Left colon (tissue), 2 donors: ENCODE results near the gene SMIM5. TPM values are rescaled to one million over a fixed set of nuclear protein-coding genes. Genes with fewer than 3 reads are reported as not detected.
"Not testable (repeated sequence)": the region's sequence is repeated elsewhere in the genome, so short reads cannot be mapped to it uniquely, and the experiment has no call there.

Experiments
- ATAC-seq: fragments of 200-7000 bp; cut with Tn5 transposase; one replicate; pipeline ENCODE4 v1.9.1; 2020; ENCODE audit warnings: mild to moderate bottlenecking, moderate library complexity
- DNase-seq, 2 donors: peaks; one replicate each; pipeline ENCODE4 v3.0.0-alpha.2; 2020
- intact Hi-C, 2 donors: fragments of 100-400 bp; cut with DNase I in 1 of 2; cut with micrococcal nuclease in 1 of 2; formaldehyde crosslinking; loops; one replicate each; pipeline versions ENCODE4 v1.11.2 to v1.14.0; 2022; cut with DNase I, micrococcal nuclease
- total RNA-seq, 2 donors: library from RNA; stranded (reverse); fragmentation: NEBNext Ultra II Directional; extraction: Animal tissue kit (Norgen Biotek cat#: 25700); gene quantifications; one replicate each; pipeline ENCODE4 v1.2.1, GENCODE V29; 2021
- donor health status: DM: no; HTN: no; CAD: no.
- donor health status: DM: yes; HTN: yes; CAD: no.

Gene SMIM5
- total RNA-seq, 2 donors from 2014 or later, result 15.4 to 28.3 TPM

DNA sequence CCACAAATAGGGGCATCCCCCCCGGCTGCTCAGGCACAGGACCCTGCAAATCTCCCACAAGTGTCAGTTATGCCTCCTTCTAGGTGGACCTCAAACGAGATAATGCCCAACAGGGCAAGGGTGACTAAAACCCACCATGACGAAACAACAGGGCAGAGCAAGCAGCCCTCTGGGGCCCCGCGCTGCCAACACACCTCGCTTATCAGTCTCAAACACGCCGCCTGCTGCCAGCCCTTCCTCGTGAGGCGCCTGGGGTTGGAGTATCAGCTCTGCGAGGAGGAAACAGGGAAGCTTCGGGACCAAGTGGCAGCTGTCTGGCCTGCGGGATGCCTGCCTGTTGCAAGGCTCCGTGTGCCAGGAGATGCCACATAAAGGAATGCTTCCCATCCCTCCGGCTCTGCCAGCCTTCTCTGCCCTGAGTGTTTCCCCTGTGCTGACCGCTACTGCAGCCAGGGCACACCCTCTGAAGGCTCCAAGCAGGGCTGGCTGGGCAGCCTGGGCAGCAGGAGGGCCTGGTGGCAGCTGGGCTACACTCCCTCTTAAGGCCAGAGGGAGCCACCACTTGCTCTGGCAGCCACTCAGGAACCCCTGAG is 2.5 kb downstream of the SMIM5 start:
- intact Hi-C loops, result loop anchor here in 1 of 2 donors (2.0 kb wide), 1 partner anchor 111 kb away; no protein-coding TSS in a partner anchor
- peak; percentile 51 for ATAC-seq
- DNase-seq, result peak; percentile 69 to 75

GRCh38 chr17:75636381-75637142 is 3.3 kb downstream of the SMIM5 start:
- intact Hi-C loops, result no loop called here
- DNase-seq, result peak in 1 of 2 donors; percentile 25
- ATAC-seq, result no peak

GRCh38 chr17:75637143-75637538 is 3.9 kb downstream of the SMIM5 start:
- DNase-seq (peak; percentile 53 to 77), ATAC-seq (peak; percentile 20)
- intact Hi-C loops, result no loop called here

DNA sequence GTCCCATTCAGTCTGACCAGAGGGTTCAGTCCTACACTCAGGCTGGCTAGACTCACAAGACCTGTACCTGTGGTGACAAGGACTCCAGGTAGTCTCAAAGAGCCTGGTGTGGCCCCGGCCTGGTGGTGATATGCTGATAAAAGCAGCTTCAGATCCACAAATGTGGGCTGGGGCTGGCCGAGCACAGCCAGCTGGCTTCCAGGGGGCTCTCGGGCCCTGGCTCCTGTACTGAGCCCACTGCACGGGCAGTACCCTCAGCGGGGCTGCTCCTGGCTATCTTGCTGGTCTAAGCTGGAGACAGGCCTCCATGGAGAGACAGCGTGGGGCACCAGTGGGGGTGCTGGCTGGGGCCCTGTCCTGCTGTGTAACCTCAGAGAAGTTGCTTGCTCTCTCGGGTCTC is 4.3 kb downstream of the SMIM5 start:
- ATAC-seq (no peak), DNase-seq (peak in 1 of 2 donors; percentile 11)
- intact Hi-C loops, result no loop called here

- ATAC-seq, intact Hi-C loops, DNase-seq: not testable (repeated sequence)
Measured at GRCh38 chr17:75638039-75638438, 4.8 kb downstream of the SMIM5 start.

DNA sequence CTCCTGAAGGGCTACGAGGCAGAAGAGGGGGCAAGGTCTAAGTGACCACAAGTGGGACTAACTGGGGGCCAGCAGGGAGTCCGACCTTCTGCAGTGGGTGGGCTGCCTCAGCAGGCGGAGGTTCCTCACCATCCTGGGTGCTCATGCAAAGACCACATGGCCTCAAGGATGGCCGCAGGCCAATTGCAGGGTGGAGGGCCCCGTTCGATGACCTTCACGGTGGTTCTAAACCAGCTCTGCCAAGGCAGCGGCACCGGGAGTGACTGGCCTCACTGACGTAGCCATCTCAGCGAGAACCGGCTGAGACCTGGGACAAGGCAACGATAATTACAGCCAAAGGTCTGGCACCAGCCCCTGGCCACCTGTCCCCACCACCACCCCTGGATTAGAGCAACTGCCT is 5.7 kb downstream of the SMIM5 start:
- ATAC-seq, result no peak
- intact Hi-C loops, result no loop called here
- DNase-seq, result peak in 1 of 2 donors; percentile 25

DNA sequence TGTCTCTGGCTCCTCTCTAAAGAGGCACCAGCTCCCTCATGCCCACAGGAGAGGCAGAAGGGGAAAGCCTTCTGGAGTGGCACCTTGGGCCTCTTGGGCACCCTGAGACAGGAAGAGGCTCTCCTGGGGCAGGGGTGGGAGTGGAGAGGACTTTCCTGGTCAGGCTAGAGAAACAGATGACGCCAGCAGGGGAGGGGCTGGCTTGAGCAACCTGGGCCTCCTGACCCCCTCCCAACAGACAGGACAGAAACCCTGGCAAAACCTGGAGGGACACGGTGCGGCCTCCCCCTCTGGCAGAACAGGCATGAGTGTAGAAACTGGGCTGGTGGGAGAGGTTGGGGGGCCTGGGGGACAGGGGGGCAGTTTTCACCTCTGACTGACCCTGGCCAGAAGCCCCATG is 6.1 kb downstream of the SMIM5 start:
- intact Hi-C loops, result no loop called here
- ATAC-seq (no peak), DNase-seq (no peak)

GRCh38 chr17:75639771-75640555 is 6.7 kb downstream of the SMIM5 start:
- peak; percentile 55 for ATAC-seq

GRCh38 chr17:75640556-75641119 is 7.4 kb downstream of the SMIM5 start:
- intact Hi-C loops, result no loop called here

More at GRCh38 chr17:75639771-75640555, 6.7 kb downstream of the SMIM5 start:
- DNase-seq, result peak; percentile 76
- intact Hi-C loops, result no loop called here

DNA sequence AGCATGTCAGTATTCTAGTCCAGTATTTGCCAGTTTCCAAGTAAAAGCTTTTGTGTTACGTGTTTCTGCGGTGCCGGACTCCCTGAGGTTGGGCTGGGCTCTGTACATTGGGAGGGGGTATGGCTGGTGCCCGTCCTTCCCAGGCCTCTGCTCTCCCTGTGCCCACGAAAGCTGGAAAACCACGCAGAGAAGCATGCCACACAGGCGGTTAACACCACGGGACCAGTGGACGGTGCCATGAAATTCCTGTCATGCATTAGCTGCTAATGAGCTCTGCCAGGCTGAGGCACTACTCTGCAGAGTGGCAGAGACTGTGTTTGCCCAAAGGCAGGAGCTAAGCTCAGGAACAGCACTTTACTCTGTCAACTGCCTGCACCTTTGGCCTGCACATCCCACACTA is 8.1 kb downstream of the SMIM5 start:
- intact Hi-C loops, result no loop called here
- ATAC-seq (no peak), DNase-seq (peak in 1 of 2 donors; percentile 25)

More at GRCh38 chr17:75640556-75641119, 7.4 kb downstream of the SMIM5 start:
- DNase-seq (peak in 1 of 2 donors; percentile 7), ATAC-seq (no peak)

GRCh38 chr17:75642182-75642783 is 9.0 kb downstream of the SMIM5 start:
- intact Hi-C loops, result no loop called here
- peak; percentile 66 to 72 for DNase-seq
- ATAC-seq, result peak; percentile 41

DNA sequence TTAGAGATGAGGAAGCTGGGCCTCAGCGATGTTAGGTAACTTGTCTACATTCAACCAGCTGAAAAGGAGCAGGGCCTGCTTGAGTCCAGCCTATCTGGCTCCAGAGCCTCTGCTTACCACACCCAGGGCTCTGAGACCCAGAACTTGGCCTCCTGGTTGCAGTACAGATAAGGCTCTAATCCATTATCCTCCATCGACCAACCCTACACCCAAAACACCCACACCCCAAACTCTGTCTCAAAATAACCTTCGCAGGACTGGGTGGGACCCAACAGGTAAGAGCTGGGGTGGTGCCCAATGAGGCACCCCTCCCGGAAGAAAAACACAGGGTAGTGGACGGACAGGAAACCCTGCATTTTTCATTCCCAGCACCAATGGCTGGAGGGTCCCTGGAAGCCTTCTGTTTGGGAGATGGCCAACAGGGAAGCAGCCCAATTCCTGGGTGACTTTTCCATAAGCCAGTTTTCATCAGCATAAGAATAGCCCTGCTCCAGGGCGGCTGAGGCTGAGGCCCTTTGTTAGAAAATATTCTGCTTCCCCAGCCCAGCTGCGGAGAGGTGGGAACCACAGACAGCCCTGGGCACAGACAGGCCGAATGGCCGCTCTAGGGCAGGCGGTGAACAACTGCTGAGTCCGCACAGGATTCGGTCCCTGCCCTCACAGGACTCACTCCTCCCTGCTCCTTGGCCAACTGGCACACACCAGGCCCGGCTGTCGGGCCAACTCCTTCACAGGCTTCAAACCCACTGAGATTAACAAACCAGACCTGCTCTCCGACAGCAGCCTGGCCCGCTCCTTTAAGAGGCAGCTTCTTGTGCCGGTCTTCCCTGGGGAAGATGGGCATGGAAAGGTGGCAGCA is 9.8 kb downstream of the SMIM5 start:
- intact Hi-C loops, result no loop called here
- DNase-seq (peak; percentile 31 to 43), ATAC-seq (peak; percentile 8)

DNA sequence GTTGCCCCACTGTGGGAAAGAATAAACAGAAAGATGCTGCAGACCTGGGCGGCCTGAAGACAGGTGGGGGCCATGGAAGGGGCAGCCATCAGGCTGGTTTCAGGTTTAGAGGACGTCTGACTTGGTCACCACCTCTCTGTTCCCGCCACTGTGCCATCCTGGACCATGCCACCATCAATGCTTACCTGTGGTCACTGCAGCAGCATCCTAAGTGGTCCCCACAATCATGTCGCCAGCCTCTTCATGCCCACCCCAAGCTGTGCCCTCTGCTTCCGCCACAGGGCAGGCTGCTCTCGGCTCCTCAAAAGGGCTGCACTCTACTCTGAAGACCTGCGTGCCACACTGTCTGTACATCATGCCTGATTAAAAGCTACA is 10.4 kb downstream of the SMIM5 start:
- intact Hi-C loops, result no loop called here
- ATAC-seq (no peak), DNase-seq (peak in 1 of 2 donors; percentile 5)

DNA sequence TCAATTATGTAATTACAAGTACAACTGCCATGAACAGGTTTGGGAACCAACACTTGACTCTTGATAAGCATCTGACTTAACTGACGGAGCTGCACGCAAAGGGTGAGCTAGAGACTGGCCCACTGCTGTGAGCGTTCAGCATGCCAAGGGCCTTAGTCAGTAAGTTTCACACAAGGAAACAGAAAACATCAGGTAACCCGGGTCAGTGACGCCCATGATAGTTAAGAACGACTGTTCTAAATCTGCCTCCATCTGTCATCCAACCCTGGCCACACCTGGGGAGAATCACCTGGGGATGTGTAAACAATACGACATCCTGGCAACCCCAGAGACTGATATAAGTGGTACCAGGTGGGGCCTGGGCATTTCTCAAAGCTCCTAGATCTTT is 12.3 kb downstream of the SMIM5 start:
- ATAC-seq (peak; percentile 68), DNase-seq (peak; percentile 58 to 81)
- intact Hi-C loops, result no loop called here

DNA sequence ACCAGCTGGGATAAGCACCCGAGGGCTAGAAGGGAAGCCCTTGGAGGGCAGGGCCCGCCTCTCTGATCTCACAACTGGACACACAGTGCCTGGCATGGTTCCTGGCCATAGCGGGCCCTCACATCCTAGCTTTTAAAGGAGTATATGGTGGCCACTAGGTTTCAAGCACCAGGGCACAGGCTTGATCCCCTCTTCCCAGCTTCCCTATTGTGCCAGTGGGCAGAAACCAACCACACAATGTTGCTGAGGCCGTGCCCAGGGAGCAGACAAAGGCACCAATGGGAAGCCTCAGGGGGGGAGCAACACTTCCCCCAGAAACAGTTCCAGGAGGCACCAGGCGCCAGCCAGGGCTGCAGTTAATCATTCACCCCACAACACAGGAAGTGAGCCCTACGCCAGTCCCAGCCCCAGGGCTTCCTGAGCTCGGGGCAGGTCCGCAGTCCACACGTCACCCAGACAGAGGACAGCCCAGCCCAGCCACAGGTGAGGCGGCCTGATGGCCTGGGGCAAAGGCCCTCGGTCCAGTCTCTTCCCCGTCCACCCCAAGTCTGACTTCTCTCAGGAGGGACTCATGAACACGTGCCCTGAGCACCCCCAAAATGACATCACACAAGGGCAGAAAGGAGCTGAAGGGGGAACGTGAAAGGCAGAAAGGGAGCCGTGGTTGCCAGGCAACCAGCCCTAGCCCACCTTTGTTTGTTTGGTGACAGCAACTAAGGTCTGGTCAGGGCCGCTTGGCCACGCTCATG is 12.8 kb downstream of the SMIM5 start:
- DNase-seq, result peak; percentile 84 to 93
- intact Hi-C loops, result no loop called here
- ATAC-seq, result peak; percentile 81

DNA sequence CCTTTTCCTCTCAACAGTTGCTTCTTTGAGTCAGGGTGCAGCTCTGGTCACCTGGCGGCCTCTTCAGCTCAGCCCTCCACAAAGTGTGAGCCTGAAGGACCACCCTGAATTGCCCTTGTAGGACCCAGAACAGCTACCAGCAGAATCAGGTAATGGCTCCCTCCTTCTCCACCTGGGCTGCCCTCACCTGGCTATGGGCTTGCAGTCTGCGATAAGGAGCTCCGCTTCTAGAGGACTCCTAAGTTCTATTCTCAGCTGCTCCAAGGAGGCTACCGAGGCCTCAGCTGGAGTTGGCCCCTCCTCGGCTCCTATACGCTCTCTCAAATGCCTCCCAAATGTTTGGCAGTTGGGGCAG is 13.4 kb downstream of the SMIM5 start:
- no peak for DNase-seq
- no peak for ATAC-seq
- intact Hi-C loops, result no loop called here

GRCh38 chr17:75647061-75647460 is 13.8 kb downstream of the SMIM5 start:
- DNase-seq (peak in 1 of 2 donors; percentile 13), ATAC-seq (no peak)
- intact Hi-C loops, result no loop called here
